Coronary artery (tissue), 2 donors: ENCODE results near the gene TM2D3.
"Not testable (repeated sequence)": the region's sequence is repeated elsewhere in the genome, so short reads cannot be mapped to it uniquely, and the experiment has no call there.

ENCODE experiments used
- DNase-seq: peaks from one replicate; pipeline ENCODE4 v3.0.0-alpha.2; 2017; ENCODE audit warnings: low spot score
- H3K27ac ChIP-seq, 2 donors: fragments of 200-600 bp; sonication (generic); one replicate each; pipeline ENCODE4 v1.5.1; 2016 to 2019
- H3K4me3 ChIP-seq: fragments of 200-600 bp; sonication (generic); 2 replicates; pipeline ENCODE4 v1.5.1; 2016; ENCODE audit warnings: mild to moderate bottlenecking, moderate library complexity
- TF ChIP-seq, protein P1 (sequence below): fragments of 200-600 bp; sonication (generic); IDR thresholded peaks from one replicate; pipeline ENCODE4 v1.5.1; 2019; ENCODE audit warnings: antibody characterized with exemption

TM2D3 gene

DNA sequence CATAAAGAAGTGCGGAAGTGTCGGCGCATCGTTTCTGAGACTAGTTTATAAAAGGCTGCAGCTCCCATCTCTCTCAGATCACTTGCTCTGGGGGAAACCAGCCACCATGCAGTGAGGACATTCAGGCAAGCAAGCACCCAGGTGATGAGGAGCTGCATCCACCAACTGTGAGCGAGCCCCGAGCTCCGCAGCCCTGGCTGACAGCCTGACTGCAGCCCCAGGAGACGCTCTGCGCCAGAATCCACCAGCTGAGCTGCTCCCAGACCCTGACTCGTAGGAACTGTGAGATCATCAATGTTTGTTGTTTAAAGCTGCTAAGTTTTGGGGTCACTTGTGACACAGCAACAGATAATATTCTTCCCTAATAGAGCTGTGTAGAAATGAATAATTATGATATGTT, 5.0 kb upstream of the TM2D3 start:
- DNase-seq: no peak
- no peak overlapping the region for H3K4me3 ChIP-seq

GRCh38 chr15:101654624-101655337, 2.6 kb upstream of the TM2D3 start:
- H3K27ac ChIP-seq, H3K4me3 ChIP-seq, DNase-seq: not testable (repeated sequence)

More for the DNA sequence above, 5.0 kb upstream of the TM2D3 start:
- no peak overlapping the region for H3K27ac ChIP-seq
- TF ChIP-seq, protein P1, sequence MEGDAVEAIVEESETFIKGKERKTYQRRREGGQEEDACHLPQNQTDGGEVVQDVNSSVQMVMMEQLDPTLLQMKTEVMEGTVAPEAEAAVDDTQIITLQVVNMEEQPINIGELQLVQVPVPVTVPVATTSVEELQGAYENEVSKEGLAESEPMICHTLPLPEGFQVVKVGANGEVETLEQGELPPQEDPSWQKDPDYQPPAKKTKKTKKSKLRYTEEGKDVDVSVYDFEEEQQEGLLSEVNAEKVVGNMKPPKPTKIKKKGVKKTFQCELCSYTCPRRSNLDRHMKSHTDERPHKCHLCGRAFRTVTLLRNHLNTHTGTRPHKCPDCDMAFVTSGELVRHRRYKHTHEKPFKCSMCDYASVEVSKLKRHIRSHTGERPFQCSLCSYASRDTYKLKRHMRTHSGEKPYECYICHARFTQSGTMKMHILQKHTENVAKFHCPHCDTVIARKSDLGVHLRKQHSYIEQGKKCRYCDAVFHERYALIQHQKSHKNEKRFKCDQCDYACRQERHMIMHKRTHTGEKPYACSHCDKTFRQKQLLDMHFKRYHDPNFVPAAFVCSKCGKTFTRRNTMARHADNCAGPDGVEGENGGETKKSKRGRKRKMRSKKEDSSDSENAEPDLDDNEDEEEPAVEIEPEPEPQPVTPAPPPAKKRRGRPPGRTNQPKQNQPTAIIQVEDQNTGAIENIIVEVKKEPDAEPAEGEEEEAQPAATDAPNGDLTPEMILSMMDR: no peak

DNA sequence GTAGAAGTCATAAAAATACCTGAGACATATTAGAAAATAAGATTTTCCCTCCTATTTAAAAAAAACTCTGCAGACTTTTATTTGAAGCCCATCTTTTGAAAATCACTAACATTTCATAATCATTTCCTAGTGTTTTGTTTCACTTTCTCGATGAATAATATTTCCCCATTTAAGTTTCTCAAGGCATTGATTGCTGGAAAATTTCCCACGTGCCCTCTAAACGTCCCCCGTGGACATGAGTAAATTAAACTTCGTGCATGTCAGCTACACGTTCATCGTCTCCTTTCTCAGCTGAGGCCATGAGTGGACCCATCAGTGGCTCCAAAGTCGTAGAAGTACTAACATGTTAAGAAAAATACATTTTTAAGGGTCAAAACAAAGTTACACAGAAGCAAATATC, 2.0 kb upstream of the TM2D3 start:
- no peak for DNase-seq
- no peak overlapping the region for H3K4me3 ChIP-seq
- TF ChIP-seq, protein P1: no peak
- H3K27ac ChIP-seq: no peak overlapping the region

DNA sequence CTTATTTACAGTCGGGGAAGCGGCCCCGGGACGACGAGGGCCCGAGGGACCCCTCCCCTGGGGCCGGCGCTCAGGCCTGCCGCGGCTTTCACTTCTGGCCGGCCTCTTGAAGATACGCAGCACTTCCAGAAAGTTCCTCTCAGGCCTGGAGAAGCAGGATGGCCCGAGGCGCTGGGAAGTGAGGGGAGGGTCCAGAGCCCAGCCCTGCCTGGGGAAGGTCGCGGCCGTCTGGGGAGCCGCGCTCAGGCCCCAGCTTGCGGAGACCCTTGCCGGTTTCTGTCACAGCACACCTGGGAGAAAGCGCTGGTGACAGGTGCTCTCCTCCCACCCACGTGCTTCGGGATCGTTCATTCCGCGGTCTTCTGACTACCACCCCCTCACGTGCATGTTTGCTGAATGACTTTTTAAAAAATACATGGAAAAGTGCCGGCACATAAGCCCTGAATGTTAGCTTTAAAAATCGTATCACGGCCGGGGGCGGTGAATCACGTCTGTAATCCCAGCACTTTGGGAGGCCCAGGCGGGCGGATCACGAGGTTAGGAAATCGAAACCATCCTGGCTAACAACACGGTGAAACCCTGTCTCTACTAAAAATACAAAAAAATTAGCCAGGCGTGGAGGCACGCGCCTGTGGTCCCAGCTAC, 727 bp upstream of the TM2D3 start:
- H3K4me3 ChIP-seq: peak overlapping the region; percentile 100
- H3K27ac ChIP-seq: peak overlapping the region; percentile 98 to 100
- DNase-seq: no peak
- TF ChIP-seq, protein P1: no peak

GRCh38 chr15:101651554-101652097, 555 bp downstream of the TM2D3 start:
- peak overlapping the region; percentile 100 for H3K4me3 ChIP-seq
- TF ChIP-seq, protein P1: no peak
- H3K27ac ChIP-seq: peak overlapping the region; percentile 98 to 100
- peak; percentile 78 for DNase-seq

DNA sequence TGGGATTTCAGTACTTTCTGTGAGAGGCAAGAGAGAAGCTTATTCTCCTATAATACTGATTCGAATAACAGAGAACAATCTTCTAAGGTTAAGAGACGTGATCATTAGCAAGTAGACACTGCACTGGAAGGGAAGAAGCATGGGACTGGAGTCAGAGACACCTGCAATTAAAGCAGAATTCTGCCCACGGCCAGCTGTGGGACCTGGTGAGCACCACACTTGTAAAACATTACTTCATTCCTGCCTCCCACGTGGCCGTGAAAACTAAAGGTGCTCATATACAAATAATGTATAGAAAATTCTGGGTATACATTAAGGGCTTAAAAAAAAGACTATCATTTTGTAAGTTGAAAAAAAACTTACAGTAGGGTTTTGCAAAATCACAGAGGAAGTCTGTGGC, 2.0 kb downstream of the TM2D3 start:
- TF ChIP-seq, protein P1: no peak
- H3K27ac ChIP-seq: no peak overlapping the region
- no peak for DNase-seq
- H3K4me3 ChIP-seq: no peak overlapping the region

- DNase-seq: no peak
- TF ChIP-seq, protein P1: no peak
- H3K27ac ChIP-seq: no peak overlapping the region
- H3K4me3 ChIP-seq: no peak overlapping the region
These were observed 3.8 kb downstream of the TM2D3 start for GRCh38 chr15:101648356-101648755.
